ENCODE data around the gene COL25A1. TPM values are rescaled to one million over a fixed set of nuclear protein-coding genes. Genes with fewer than 3 reads are reported as not detected.

The COL25A1 gene
- total RNA-seq, 1 donor from 2014 or later: 1.3 TPM

- Mint-ChIP-seq H3K36me3 (ENCODE audit: unreplicated experiment) (no peaks in the 10 kb centered on the region), H3K4me3 (ENCODE audit: unreplicated experiment) (no peak overlapping the region), H3K27me3 (ENCODE audit: unreplicated experiment) (no peaks in the 10 kb centered on the region), H3K27ac (ENCODE audit: unreplicated experiment) (no peak overlapping the region), H3K9me3 (ENCODE audit: unreplicated experiment) (no peaks in the 10 kb centered on the region), H3K4me1 (ENCODE audit: unreplicated experiment) (peaks cover 5% of the 10 kb centered on the region)
- no peak for TF ChIP-seq CTCF (IDR thresholded peaks at IDR 0.05)
- DNase-seq (ENCODE audit: extremely low spot score, unreplicated experiment): no peak
These were observed 337.4 kb downstream of the COL25A1 start for GRCh38 chr4:108965016-108965415.

GRCh38 chr4:108963910-108964309 is 338.5 kb downstream of the COL25A1 start:
- Mint-ChIP-seq H3K27me3 (ENCODE audit: unreplicated experiment) (no peaks in the 10 kb centered on the region), H3K27ac (ENCODE audit: unreplicated experiment) (no peak overlapping the region), H3K36me3 (ENCODE audit: unreplicated experiment) (no peaks in the 10 kb centered on the region), H3K4me1 (ENCODE audit: unreplicated experiment) (peaks cover 16% of the 10 kb centered on the region), H3K9me3 (ENCODE audit: unreplicated experiment) (no peaks in the 10 kb centered on the region), H3K4me3 (ENCODE audit: unreplicated experiment) (no peak overlapping the region)
- DNase-seq (ENCODE audit: extremely low spot score, unreplicated experiment): no peak
- no peak for TF ChIP-seq CTCF (IDR thresholded peaks at IDR 0.05)

- Mint-ChIP-seq H3K27ac (ENCODE audit: unreplicated experiment) (peak overlapping the region; percentile 38), H3K4me3 (ENCODE audit: unreplicated experiment) (no peak overlapping the region), H3K27me3 (ENCODE audit: unreplicated experiment) (no peaks in the 10 kb centered on the region), H3K36me3 (ENCODE audit: unreplicated experiment) (no peaks in the 10 kb centered on the region), H3K4me1 (ENCODE audit: unreplicated experiment) (peaks cover 16% of the 10 kb centered on the region), H3K9me3 (ENCODE audit: unreplicated experiment) (no peaks in the 10 kb centered on the region)
- no peak for TF ChIP-seq CTCF (IDR thresholded peaks at IDR 0.05)
- DNase-seq (ENCODE audit: extremely low spot score, unreplicated experiment): no peak
These were observed 343.0 kb downstream of the COL25A1 start for GRCh38 chr4:108959491-108959890.

GRCh38 chr4:108954880-108955279 is 347.6 kb downstream of the COL25A1 start:
- Mint-ChIP-seq H3K9me3 (ENCODE audit: unreplicated experiment) (no peaks in the 10 kb centered on the region), H3K4me1 (ENCODE audit: unreplicated experiment) (peaks cover 19% of the 10 kb centered on the region), H3K4me3 (ENCODE audit: unreplicated experiment) (no peak overlapping the region), H3K27ac (ENCODE audit: unreplicated experiment) (no peak overlapping the region), H3K36me3 (ENCODE audit: unreplicated experiment) (no peaks in the 10 kb centered on the region), H3K27me3 (ENCODE audit: unreplicated experiment) (peaks cover 2% of the 10 kb centered on the region)
- no peak for TF ChIP-seq CTCF (IDR thresholded peaks at IDR 0.05)
- no peak for DNase-seq (ENCODE audit: extremely low spot score, unreplicated experiment)

- Mint-ChIP-seq H3K27ac (ENCODE audit: unreplicated experiment) (no peak overlapping the region), H3K9me3 (ENCODE audit: unreplicated experiment) (no peaks in the 10 kb centered on the region), H3K4me3 (ENCODE audit: unreplicated experiment) (no peak overlapping the region), H3K4me1 (ENCODE audit: unreplicated experiment) (peaks cover 9% of the 10 kb centered on the region), H3K36me3 (ENCODE audit: unreplicated experiment) (no peaks in the 10 kb centered on the region), H3K27me3 (ENCODE audit: unreplicated experiment) (peaks cover 2% of the 10 kb centered on the region)
- no peak for DNase-seq (ENCODE audit: extremely low spot score, unreplicated experiment)
- TF ChIP-seq CTCF (IDR thresholded peaks at IDR 0.05): no peak
These were observed 348.5 kb downstream of the COL25A1 start for GRCh38 chr4:108953941-108954340.
